HepG2 (cell line): ENCODE data around the gene ANKS4B. TPM values are rescaled to one million over a fixed set of nuclear protein-coding genes. Genes with fewer than 3 reads are reported as not detected.

Experiments
- AGO2 ChIP-seq: fragments of 200-400 bp; formaldehyde crosslinking; optimal IDR thresholded peaks from 2 replicates; pipeline ENCODE3; 2017; ENCODE audit warnings: mild to moderate bottlenecking, low read depth, low read length, moderate library complexity
- ATF6 ChIP-seq: sonication (generic); formaldehyde crosslinking; conservative IDR thresholded peaks from 2 replicates; pipeline ENCODE4 v1.4.0; 2020; ENCODE audit warnings: missing genetic modification reagents
- ELK4 ChIP-seq: sonication (generic); formaldehyde crosslinking; IDR thresholded peaks from 2 replicates; pipeline ENCODE4 v1.9.0; 2021; ENCODE audit warnings: missing genetic modification reagents, borderline replicate concordance
- GATA4 ChIP-seq: sonication (generic); IDR thresholded peaks from 2 replicates; pipeline ENCODE4 v1.6.1; 2016; ENCODE audit warnings: antibody characterized with exemption, low read depth, borderline replicate concordance
- HIVEP1 ChIP-seq: sonication (generic); formaldehyde crosslinking; IDR thresholded peaks from 2 replicates; pipeline ENCODE4 v1.4.0; 2020; ENCODE audit warnings: mild to moderate bottlenecking, missing genetic modification reagents
- KAT7 ChIP-seq: IDR thresholded peaks from 2 replicates; pipeline ENCODE4 v1.6.1; 2018; ENCODE audit warnings: borderline replicate concordance, missing compliant biosample characterization
- KLF6 ChIP-seq: IDR thresholded peaks from 2 replicates; pipeline ENCODE4 v1.8.0; 2016; ENCODE audit warnings: missing biosample characterization, missing genetic modification reagents
- NFYC ChIP-seq: IDR thresholded peaks from 2 replicates; pipeline ENCODE4 v1.6.1; 2016; ENCODE audit warnings: missing genetic modification reagents, missing compliant biosample characterization
- PPARG ChIP-seq: conservative IDR thresholded peaks from 2 replicates; pipeline ENCODE4 v1.6.1; 2016; ENCODE audit warnings: missing biosample characterization, missing genetic modification reagents
- RBAK ChIP-seq: sonication (generic); formaldehyde crosslinking; IDR thresholded peaks from 2 replicates; pipeline ENCODE4 v1.5.1; 2020; ENCODE audit warnings: mild to moderate bottlenecking, missing genetic modification reagents
- SIN3B ChIP-seq: fragments of 150-350 bp; IDR thresholded peaks from 2 replicates; pipeline ENCODE4 v1.6.1; 2014; ENCODE audit warnings: low read length
- TCF12 ChIP-seq, 2 experiments: fragments of 450-650 bp in 1 of 2; sonication (generic) in 1 of 2; formaldehyde crosslinking in 1 of 2; IDR thresholded peaks; 2 replicates each; pipeline versions ENCODE4 v1.6.1 to v1.8.0; 2017 to 2022; ENCODE audit warnings: antibody characterized with exemption in 1 of 2, mild to moderate bottlenecking in 1 of 2, missing genetic modification reagents in 1 of 2, moderate library complexity in 1 of 2
- THAP11 ChIP-seq: IDR thresholded peaks from 2 replicates; pipeline ENCODE4 v1.6.1; 2016; ENCODE audit warnings: missing biosample characterization, missing genetic modification reagents
- ZC3H4 ChIP-seq: sonication (generic); formaldehyde crosslinking; IDR thresholded peaks from 2 replicates; pipeline ENCODE4 v1.4.0; 2020; ENCODE audit warnings: missing genetic modification reagents, borderline replicate concordance
- ZNF180 ChIP-seq: sonication (generic); formaldehyde crosslinking; IDR thresholded peaks from 2 replicates; pipeline ENCODE4 v1.4.0; 2020; ENCODE audit warnings: low read depth, missing genetic modification reagents, borderline replicate concordance
- ZNF431 ChIP-seq: sonication (generic); formaldehyde crosslinking; IDR thresholded peaks from 2 replicates; pipeline ENCODE4 v1.9.0; 2022; ENCODE audit warnings: missing genetic modification reagents, low read depth, mild to moderate bottlenecking, borderline replicate concordance
- ZNF501 ChIP-seq: sonication (generic); formaldehyde crosslinking; IDR thresholded peaks from 2 replicates; pipeline ENCODE4 v1.5.1; 2020; ENCODE audit warnings: mild to moderate bottlenecking, moderate library complexity, missing genetic modification reagents
- ZNF558 ChIP-seq: sonication (generic); formaldehyde crosslinking; IDR thresholded peaks from 2 replicates; pipeline ENCODE4 v1.9.0; 2022; ENCODE audit warnings: mild to moderate bottlenecking, missing genetic modification reagents, borderline replicate concordance
- ZNF780A ChIP-seq: sonication (generic); formaldehyde crosslinking; IDR thresholded peaks from 2 replicates; pipeline ENCODE4 v1.8.0; 2022; ENCODE audit warnings: mild to moderate bottlenecking, missing genetic modification reagents, moderate library complexity
- polyA plus RNA-seq, 8 experiments: library from polyadenylated mRNA; depleted of rRNA in 3 of 8; stranded (reverse) in 7 of 8; unstranded in 1 of 8; fragments of >200 nt; fragmentation: Illumina TruSeq in 4 of 8; extraction: Trizol in 4 of 8; gene quantifications; 2 replicates each; pipeline versions ENCODE4 v1.2.1 to v1.2.3, GENCODE V29; 2011 to 2016; ENCODE audit warnings: low read depth in 4 of 8, missing spikeins in 1 of 8, mixed read lengths in 1 of 8; ENCODE audit not compliant: insufficient read depth in 1 of 8
- total RNA-seq, 5 experiments: library from RNA; depleted of rRNA; stranded (reverse); fragments of >200 nt; fragmentation: Illumina TruSeq; extraction: Trizol; gene quantifications; 2 replicates each; pipeline ENCODE4 v1.2.3, GENCODE V29; 2016; ENCODE audit warnings: low read depth in 1 of 5
- TF ChIP-seq, protein P1 (sequence below), 2 experiments: sonication (generic) in 1 of 2; formaldehyde crosslinking in 1 of 2; IDR thresholded peaks; 2 replicates each; pipeline versions ENCODE4 v1.4.0 to v1.6.1; 2016 to 2020; ENCODE audit warnings: borderline replicate concordance in 1 of 2, low read depth in 1 of 2, mild to moderate bottlenecking in 1 of 2, missing genetic modification reagents in 1 of 2

The ANKS4B gene
- total and polyA plus RNA-seq, 2 of the 13 experiments (the other 11 are each of a cell fraction or from before 2014, with no cell fraction given) = 6.5 to 30.0 TPM

- peak; percentile 81; the same call in 1 of the 2 replicates for TF ChIP-seq ZNF501
- no peak for TF ChIP-seq TCF12 (IDR thresholded peaks at IDR 0.05)
- TF ChIP-seq TCF12 (CRISPR knock-in tag; IDR thresholded peaks at IDR 0.05) = peak; percentile 27; the same call in 1 of the 2 replicates
- peak; percentile 88; the same call in 1 of the 2 replicates for TF ChIP-seq ATF6 (CRISPR knock-in tag)
- TF ChIP-seq ZNF180 = no peak
- no peak for TF ChIP-seq ELK4
- TF ChIP-seq AGO2 = no peak
- TF ChIP-seq, protein P1, sequence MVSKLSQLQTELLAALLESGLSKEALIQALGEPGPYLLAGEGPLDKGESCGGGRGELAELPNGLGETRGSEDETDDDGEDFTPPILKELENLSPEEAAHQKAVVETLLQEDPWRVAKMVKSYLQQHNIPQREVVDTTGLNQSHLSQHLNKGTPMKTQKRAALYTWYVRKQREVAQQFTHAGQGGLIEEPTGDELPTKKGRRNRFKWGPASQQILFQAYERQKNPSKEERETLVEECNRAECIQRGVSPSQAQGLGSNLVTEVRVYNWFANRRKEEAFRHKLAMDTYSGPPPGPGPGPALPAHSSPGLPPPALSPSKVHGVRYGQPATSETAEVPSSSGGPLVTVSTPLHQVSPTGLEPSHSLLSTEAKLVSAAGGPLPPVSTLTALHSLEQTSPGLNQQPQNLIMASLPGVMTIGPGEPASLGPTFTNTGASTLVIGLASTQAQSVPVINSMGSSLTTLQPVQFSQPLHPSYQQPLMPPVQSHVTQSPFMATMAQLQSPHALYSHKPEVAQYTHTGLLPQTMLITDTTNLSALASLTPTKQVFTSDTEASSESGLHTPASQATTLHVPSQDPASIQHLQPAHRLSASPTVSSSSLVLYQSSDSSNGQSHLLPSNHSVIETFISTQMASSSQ (IDR thresholded peaks at IDR 0.05; ENCODE audit: low read depth) = peak; percentile 100
- TF ChIP-seq, protein P1 (CRISPR knock-in tag; IDR thresholded peaks at IDR 0.05; ENCODE audit: borderline replicate concordance) = peak; percentile 100
- peak; percentile 79 for TF ChIP-seq THAP11
- peak; percentile 72; the same call in 1 of the 2 replicates for TF ChIP-seq KAT7 (CRISPR knock-in tag)
- TF ChIP-seq RBAK (CRISPR knock-in tag) = no peak
- peak; percentile 80; the same call in 1 of the 2 replicates for TF ChIP-seq GATA4
- TF ChIP-seq ZNF558 (CRISPR knock-in tag) = no peak
- no peak for TF ChIP-seq HIVEP1 (CRISPR knock-in tag)
- 0 out of 2 replicates have a peak, but pooled peaks have one; percentile 38 for TF ChIP-seq SIN3B
- TF ChIP-seq PPARG (CRISPR knock-in tag) = peak; percentile 93
- no peak for TF ChIP-seq ZC3H4 (CRISPR knock-in tag)
- peak; percentile 75; the same call in 1 of the 2 replicates for TF ChIP-seq KLF6
- TF ChIP-seq NFYC (CRISPR knock-in tag) = peak; percentile 34; the same call in 1 of the 2 replicates
- no peak for TF ChIP-seq ZNF780A (CRISPR knock-in tag)
- 0 out of 2 replicates have a peak, but pooled peaks have one; percentile 66 for TF ChIP-seq ZNF431
These were observed at the start of gene ANKS4B (continued) for GRCh38 chr16:21233521-21234150.
